ENCODE results near the gene GLB1L3.

GRCh38 chr11:134270250-134270714, 5.9 kb upstream of the GLB1L3 start:
- TF ChIP-seq AEBP2 (tag by site-specific recombination; IDR thresholded peaks at IDR 0.05; ENCODE audit: borderline replicate concordance) (no peak), ZBTB49 (tag by site-specific recombination; IDR thresholded peaks at IDR 0.05; ENCODE audit: low read depth) (no peak), ZNF350 (tag by site-specific recombination; IDR thresholded peaks at IDR 0.05) (no peak), CTCF (tag by site-specific recombination; IDR thresholded peaks at IDR 0.05) (no peak), ZNF473 (tag by site-specific recombination; IDR thresholded peaks at IDR 0.05) (no peak), KLF10 (tag by site-specific recombination; IDR thresholded peaks at IDR 0.05) (no peak), ZNF777 (tag by site-specific recombination; IDR thresholded peaks at IDR 0.05; ENCODE audit: borderline replicate concordance) (no peak)
